Ishikawa (cell line): ENCODE measurements around the gene FAM200C.
A peak's percentile ranks its signal among the peaks of the same experiment; 100 is the strongest.

Source experiments
- CEBPB ChIP-seq: IDR thresholded peaks from 2 replicates; pipeline ENCODE4 v1.6.1; 2012
- CREB1 ChIP-seq: IDR thresholded peaks from 2 replicates; pipeline ENCODE4 v1.6.1; 2012; ENCODE audit warnings: low read depth
- EGR1 ChIP-seq: IDR thresholded peaks from 2 replicates; pipeline ENCODE4 v1.6.1; 2012
- EP300 ChIP-seq: IDR thresholded peaks from 2 replicates; pipeline ENCODE4 v1.6.1; 2012; ENCODE audit warnings: borderline replicate concordance
- FOXM1 ChIP-seq: IDR thresholded peaks from 2 replicates; pipeline ENCODE4 v1.6.1; 2012; ENCODE audit warnings: low read depth, borderline replicate concordance
- NFIC ChIP-seq: IDR thresholded peaks from 2 replicates; pipeline ENCODE4 v1.6.1; 2012
- RAD21 ChIP-seq: IDR thresholded peaks from 2 replicates; pipeline ENCODE4 v1.6.1; 2012; ENCODE audit warnings: low read depth
- TAF1 ChIP-seq: IDR thresholded peaks from 2 replicates; pipeline ENCODE4 v1.6.1; 2012; ENCODE audit warnings: low read depth, mild to moderate bottlenecking
- TCF12 ChIP-seq: IDR thresholded peaks from 2 replicates; pipeline ENCODE4 v1.6.1; 2012; ENCODE audit warnings: low read depth
- TEAD4 ChIP-seq: IDR thresholded peaks from 2 replicates; pipeline ENCODE4 v1.6.1; 2012
- YY1 ChIP-seq: IDR thresholded peaks from 2 replicates; pipeline ENCODE4 v1.6.1; 2012; ENCODE audit warnings: low read depth
- ZBTB7A ChIP-seq: IDR thresholded peaks from 2 replicates; pipeline ENCODE4 v1.6.1; 2012; ENCODE audit warnings: low read depth
- TF ChIP-seq, protein P1 (sequence below): IDR thresholded peaks from 2 replicates; pipeline ENCODE4 v1.6.1; 2012
- TF ChIP-seq, protein P2 (sequence below): IDR thresholded peaks from 2 replicates; pipeline ENCODE4 v1.6.1; 2012; ENCODE audit warnings: low read depth, mild to moderate bottlenecking
- TF ChIP-seq, protein P3 (sequence below): IDR thresholded peaks from 2 replicates; pipeline ENCODE4 v1.6.1; 2012

Gene FAM200C

DNA sequence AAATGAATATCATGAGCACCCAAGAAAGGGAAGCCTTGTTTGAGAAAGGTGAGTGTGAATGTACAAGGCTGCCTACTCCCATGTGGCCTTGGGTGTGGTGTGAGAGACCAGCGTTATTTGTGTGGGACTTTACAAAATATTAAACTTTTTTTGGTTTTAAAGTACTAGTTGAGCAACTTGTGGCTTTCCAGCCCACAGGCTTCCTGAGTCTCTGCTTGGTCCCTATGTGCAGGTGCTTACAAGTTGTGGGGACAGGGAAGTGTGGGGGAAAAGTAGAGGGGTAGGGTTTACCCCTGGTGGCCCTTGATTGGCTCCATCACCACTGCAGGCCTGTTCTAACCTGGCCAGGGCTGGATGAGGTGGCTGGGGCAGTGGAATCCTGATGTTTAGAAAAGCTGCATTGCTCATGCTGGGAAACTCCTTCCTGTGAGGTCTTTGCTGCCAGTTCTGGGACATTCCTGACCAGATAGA, 41.5 kb upstream of the FAM200C start:
- no peak for TF ChIP-seq EGR1
- TF ChIP-seq, protein P1, sequence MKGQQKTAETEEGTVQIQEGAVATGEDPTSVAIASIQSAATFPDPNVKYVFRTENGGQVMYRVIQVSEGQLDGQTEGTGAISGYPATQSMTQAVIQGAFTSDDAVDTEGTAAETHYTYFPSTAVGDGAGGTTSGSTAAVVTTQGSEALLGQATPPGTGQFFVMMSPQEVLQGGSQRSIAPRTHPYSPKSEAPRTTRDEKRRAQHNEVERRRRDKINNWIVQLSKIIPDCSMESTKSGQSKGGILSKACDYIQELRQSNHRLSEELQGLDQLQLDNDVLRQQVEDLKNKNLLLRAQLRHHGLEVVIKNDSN: no peak
- TF ChIP-seq FOXM1: no peak
- TF ChIP-seq TEAD4: no peak
- no peak for TF ChIP-seq YY1
- TF ChIP-seq TCF12: no peak
- TF ChIP-seq ZBTB7A: no peak
- TF ChIP-seq EP300: no peak

DNA sequence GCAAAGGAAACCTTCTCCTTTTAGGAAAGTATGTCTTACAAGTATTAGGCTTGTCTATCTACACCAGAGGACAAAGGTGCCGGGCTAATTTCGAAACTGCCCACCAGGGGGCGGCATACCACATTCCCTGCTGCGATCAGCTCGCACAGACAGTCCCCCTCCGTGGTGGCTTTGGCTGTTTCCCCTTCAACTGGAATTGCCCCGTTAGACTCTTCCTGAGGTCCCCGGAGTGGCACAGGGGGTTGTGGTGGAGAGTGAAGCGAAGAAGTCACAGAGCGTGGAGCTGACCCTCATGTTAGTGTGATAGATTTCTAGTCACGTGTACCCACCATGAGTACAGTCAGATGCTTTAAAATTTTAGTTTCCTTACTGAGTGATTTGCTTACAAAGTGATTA, 39.3 kb upstream of the FAM200C start:
- TF ChIP-seq FOXM1 (no peak), CREB1 (no peak), ZBTB7A (no peak), YY1 (no peak), TCF12 (no peak), EGR1 (no peak), RAD21 (peak; percentile 51), TEAD4 (peak; percentile 68), TAF1 (no peak), CEBPB (no peak)
- TF ChIP-seq, protein P1: peak; percentile 63
- TF ChIP-seq, protein P2, sequence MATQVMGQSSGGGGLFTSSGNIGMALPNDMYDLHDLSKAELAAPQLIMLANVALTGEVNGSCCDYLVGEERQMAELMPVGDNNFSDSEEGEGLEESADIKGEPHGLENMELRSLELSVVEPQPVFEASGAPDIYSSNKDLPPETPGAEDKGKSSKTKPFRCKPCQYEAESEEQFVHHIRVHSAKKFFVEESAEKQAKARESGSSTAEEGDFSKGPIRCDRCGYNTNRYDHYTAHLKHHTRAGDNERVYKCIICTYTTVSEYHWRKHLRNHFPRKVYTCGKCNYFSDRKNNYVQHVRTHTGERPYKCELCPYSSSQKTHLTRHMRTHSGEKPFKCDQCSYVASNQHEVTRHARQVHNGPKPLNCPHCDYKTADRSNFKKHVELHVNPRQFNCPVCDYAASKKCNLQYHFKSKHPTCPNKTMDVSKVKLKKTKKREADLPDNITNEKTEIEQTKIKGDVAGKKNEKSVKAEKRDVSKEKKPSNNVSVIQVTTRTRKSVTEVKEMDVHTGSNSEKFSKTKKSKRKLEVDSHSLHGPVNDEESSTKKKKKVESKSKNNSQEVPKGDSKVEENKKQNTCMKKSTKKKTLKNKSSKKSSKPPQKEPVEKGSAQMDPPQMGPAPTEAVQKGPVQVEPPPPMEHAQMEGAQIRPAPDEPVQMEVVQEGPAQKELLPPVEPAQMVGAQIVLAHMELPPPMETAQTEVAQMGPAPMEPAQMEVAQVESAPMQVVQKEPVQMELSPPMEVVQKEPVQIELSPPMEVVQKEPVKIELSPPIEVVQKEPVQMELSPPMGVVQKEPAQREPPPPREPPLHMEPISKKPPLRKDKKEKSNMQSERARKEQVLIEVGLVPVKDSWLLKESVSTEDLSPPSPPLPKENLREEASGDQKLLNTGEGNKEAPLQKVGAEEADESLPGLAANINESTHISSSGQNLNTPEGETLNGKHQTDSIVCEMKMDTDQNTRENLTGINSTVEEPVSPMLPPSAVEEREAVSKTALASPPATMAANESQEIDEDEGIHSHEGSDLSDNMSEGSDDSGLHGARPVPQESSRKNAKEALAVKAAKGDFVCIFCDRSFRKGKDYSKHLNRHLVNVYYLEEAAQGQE: no peak
- TF ChIP-seq, protein P3, sequence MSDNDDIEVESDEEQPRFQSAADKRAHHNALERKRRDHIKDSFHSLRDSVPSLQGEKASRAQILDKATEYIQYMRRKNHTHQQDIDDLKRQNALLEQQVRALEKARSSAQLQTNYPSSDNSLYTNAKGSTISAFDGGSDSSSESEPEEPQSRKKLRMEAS: no peak

DNA sequence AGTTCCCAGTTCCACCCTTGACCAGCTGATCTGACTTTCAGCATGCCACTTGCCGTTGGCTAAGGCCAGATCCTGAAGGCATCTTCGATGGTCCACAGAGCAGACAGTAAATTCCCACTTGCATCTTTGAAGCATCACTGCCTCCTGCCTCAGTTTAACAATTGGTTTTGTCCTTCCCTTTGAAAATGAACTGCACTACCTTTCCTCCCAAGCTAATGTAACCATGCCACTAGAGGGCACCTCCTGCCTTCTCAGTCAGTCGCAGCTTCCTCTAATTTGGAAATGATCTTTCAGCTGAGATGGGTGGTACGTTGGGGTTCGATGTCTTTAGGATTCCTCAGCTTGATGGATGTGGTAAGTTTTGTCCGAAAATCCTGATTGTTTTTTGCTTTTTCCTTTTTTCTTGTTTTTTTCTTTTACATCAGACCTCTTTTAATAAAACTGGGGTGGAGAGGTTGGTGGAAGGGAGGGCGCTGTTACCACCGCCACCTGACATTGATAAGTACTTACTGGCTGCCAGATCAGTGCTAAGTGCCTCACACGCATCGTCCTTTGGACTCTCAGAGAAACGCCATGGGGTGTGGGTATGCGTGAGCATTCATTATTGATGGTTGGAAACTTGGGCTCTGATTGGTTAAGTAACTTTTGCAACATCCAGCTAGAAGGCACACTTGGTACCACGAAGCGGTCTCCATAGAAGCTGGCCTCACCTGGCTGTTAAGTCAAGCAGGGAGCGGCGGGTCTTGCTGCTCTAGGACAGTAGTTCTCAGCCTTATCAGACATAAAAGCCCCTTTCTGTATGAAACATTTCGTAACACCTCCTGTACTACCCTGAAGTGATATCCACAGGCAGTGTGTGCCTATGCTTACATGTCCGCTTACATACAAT, 38.7 kb upstream of the FAM200C start:
- TF ChIP-seq, protein P2: no peak
- TF ChIP-seq TCF12 (no peak), YY1 (no peak), FOXM1 (no peak), EP300 (no peak), RAD21 (peak; percentile 71)
- TF ChIP-seq, protein P1: no peak

DNA sequence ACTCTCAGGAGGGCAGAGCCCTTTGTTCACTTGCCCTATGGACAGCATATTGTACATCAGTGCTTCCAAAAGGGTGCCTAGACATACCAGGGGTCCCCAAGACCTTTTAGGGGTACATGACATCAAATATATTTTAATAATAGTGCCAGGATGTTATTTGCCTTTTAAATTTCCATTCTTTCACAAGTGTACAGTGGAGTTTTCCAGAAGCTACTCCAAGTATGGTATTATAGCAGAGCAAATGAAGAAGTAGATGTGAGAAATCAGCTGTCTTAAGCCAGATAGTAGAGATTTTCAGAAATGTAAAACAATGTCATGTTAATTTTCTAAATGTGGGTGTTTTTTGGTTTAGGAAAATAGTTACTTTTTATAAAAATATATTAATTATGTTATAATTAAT, 37.4 kb upstream of the FAM200C start:
- TF ChIP-seq CEBPB (no peak), NFIC (no peak), EP300 (no peak), RAD21 (no peak), YY1 (no peak), TAF1 (no peak), TCF12 (no peak), CREB1 (no peak), ZBTB7A (no peak), TEAD4 (no peak), EGR1 (no peak), FOXM1 (no peak)
- TF ChIP-seq, protein P3: no peak
- TF ChIP-seq, protein P2: no peak
- TF ChIP-seq, protein P1: no peak
